ENCODE measurements around the gene BCLAF1.
"Not testable (repeated sequence)": the region's sequence is repeated elsewhere in the genome, so short reads cannot be mapped to it uniquely, and the experiment has no call there.

The BCLAF1 gene

GRCh38 chr6:136230219-136230853 lies 59.3 kb downstream of the BCLAF1 start:
- Histone ChIP-seq H3K4me3 (no peak overlapping the region), H3K27ac (no peak overlapping the region)
- no peak for TF ChIP-seq CTCF (IDR thresholded peaks at IDR 0.05)
- DNase-seq (ENCODE audit: low spot score) = no peak

GRCh38 chr6:136228814-136229213 lies 60.8 kb downstream of the BCLAF1 start:
- H3K27ac ChIP-seq = no peak overlapping the region
- no peak overlapping the region for H3K4me3 ChIP-seq
- no peak for TF ChIP-seq CTCF (IDR thresholded peaks at IDR 0.05)
- DNase-seq (ENCODE audit: low spot score) = no peak

GRCh38 chr6:136226674-136227377 lies 62.8 kb downstream of the BCLAF1 start:
- Histone ChIP-seq H3K4me3 (peak overlapping the region; percentile 36), H3K27ac (no peak overlapping the region)
- no peak for TF ChIP-seq CTCF (IDR thresholded peaks at IDR 0.05)
- no peak for DNase-seq (ENCODE audit: low spot score)

GRCh38 chr6:136226027-136226673 lies 63.5 kb downstream of the BCLAF1 start:
- DNase-seq (ENCODE audit: low spot score) = no peak
- Histone ChIP-seq H3K27ac (no peak overlapping the region), H3K4me3 (peak overlapping the region; percentile 36)
- peak; percentile 100 for TF ChIP-seq CTCF (IDR thresholded peaks at IDR 0.05)

- TF ChIP-seq CTCF (IDR thresholded peaks at IDR 0.05) = no peak
- Histone ChIP-seq H3K4me3 (no peak overlapping the region), H3K27ac (no peak overlapping the region)
- DNase-seq (ENCODE audit: low spot score) = no peak
Measured at GRCh38 chr6:136225496-136225895, 64.2 kb downstream of the BCLAF1 start.

GRCh38 chr6:136224974-136225373 lies 64.7 kb downstream of the BCLAF1 start:
- H3K4me3 ChIP-seq; H3K27ac ChIP-seq; DNase-seq (ENCODE audit: low spot score): not testable (repeated sequence)

- Histone ChIP-seq H3K27ac (no peak overlapping the region), H3K4me3 (no peak overlapping the region)
- no peak for TF ChIP-seq CTCF (IDR thresholded peaks at IDR 0.05)
- DNase-seq (ENCODE audit: low spot score) = no peak
Measured at GRCh38 chr6:136216503-136217401, 72.9 kb downstream of the BCLAF1 start.
